ENCODE measurements around the gene EDN1. TPM values are rescaled to one million over a fixed set of nuclear protein-coding genes. Genes with fewer than 3 reads are reported as not detected.

The EDN1 gene
- polyA plus RNA-seq, 1 donor (not counting 4 experiments of a cell fraction or from before 2014, with no cell fraction given): 17.2 TPM

DNA sequence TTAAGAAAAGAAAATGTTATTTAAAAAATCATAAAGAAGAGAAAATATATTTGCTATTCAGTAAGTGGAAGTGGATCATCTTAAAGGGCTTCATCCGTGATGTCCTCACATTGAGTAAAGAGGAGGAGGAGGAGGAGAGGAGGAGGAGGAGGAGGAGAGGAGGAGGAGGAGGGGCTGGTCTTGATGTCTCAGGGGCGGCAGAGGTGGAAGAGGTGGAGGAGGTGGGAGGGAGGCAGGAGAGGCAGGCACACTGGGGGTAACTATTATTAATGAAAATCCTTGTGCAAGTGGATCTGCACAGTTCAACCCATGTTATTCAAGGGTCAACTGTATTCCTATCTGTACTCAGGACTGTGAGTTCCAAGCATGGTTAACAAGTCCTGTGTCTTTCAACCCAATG lies 47.0 kb upstream of the EDN1 start:
- Histone ChIP-seq H4K20me1 (ENCODE audit: control insufficient read depth, extremely low read depth, insufficient read depth, low read length) (no peaks in the 10 kb centered on the region), H3K4me1 (ENCODE audit: control insufficient read depth, extremely low read depth, insufficient read depth, low read length) (peaks cover 24% of the 10 kb centered on the region), H3K9ac (ENCODE audit: control insufficient read depth, extremely low read depth, insufficient read depth, low read length) (no peak overlapping the region), H3K4me3 (ENCODE audit: control insufficient read depth in 2 of 3, extremely low read depth in 1 of 3, insufficient read depth in 2 of 3, low read depth in 1 of 3, low read length in 3 of 3) (no peak overlapping the region), H3K36me3 (ENCODE audit: control insufficient read depth in 2 of 2, extremely low read depth in 1 of 2, insufficient read depth in 2 of 2, low read length in 2 of 2) (no peaks in the 10 kb centered on the region), H3K27ac (ENCODE audit: control insufficient read depth, insufficient read depth, low read length) (no peak overlapping the region), H3K79me2 (ENCODE audit: control insufficient read depth, insufficient read depth, low read length) (no peaks in the 10 kb centered on the region), H3K27me3 (ENCODE audit: control insufficient read depth, extremely low read depth, insufficient read depth, low read length) (no peaks in the 10 kb centered on the region), H2AFZ (ENCODE audit: control insufficient read depth, low read length) (no peak overlapping the region), H3K9me1 (ENCODE audit: control insufficient read depth, extremely low read depth, insufficient read depth, low read length) (no peaks in the 10 kb centered on the region), H3K9me3 (ENCODE audit: control insufficient read depth, low read depth, low read length) (no peaks in the 10 kb centered on the region), H3K4me2 (ENCODE audit: control insufficient read depth, extremely low read depth, insufficient read depth, low read depth, low read length) (no peak overlapping the region)
- DNase-seq (ENCODE audit: low read depth, low spot score) (no peak), FAIRE-seq (no peak)
- TF ChIP-seq CTCF (optimal IDR thresholded peaks at IDR 0.05 in 1 of 3, IDR thresholded peaks at IDR 0.05 in 1 of 3, conservative IDR thresholded peaks at IDR 0.05 in 1 of 3; ENCODE audit: extremely low read depth in 1 of 3, insufficient read depth in 2 of 3, low read length in 3 of 3) (no peak), EZH2 (IDR thresholded peaks at IDR 0.05; ENCODE audit: low read length) (no peak)
- dilution Hi-C loops (cut with MboI; ENCODE audit: extremely low pct_ligation_motif_present, low sequenced_read_pairs): no loop called here

DNA sequence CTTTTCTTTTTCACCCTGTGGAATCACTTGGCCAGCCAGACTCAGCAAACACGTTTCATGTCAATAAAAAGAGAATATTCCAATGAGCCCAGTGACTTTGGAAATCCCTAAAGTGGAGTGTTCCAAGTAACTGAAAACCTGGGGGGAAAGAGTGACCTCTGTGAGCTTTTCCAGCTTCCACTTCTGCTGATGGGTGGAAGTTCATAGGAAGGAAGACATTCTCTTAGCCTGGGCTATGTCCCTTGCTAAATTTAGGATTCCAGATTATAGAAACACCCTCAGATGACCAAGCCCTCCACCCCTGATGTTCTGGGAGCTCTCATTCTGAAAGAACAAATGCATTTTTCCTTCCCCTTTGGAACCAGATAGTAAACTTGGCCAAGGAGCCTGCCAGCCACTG lies 44.8 kb upstream of the EDN1 start:
- no peaks in the 10 kb centered on the region for H3K79me2 ChIP-seq (ENCODE audit: control insufficient read depth, insufficient read depth, low read length)
- no peaks in the 10 kb centered on the region for H3K27me3 ChIP-seq (ENCODE audit: control insufficient read depth, extremely low read depth, insufficient read depth, low read length)
- no peaks in the 10 kb centered on the region for H3K9me1 ChIP-seq (ENCODE audit: control insufficient read depth, extremely low read depth, insufficient read depth, low read length)
- H3K27ac ChIP-seq (ENCODE audit: control insufficient read depth, insufficient read depth, low read length): no peak overlapping the region
- DNase-seq (ENCODE audit: low read depth, low spot score) (no peak), FAIRE-seq (no peak)
- dilution Hi-C loops (cut with MboI; ENCODE audit: extremely low pct_ligation_motif_present, low sequenced_read_pairs): no loop called here
- no peak overlapping the region for H3K9ac ChIP-seq (ENCODE audit: control insufficient read depth, extremely low read depth, insufficient read depth, low read length)
- TF ChIP-seq EZH2 (IDR thresholded peaks at IDR 0.05; ENCODE audit: low read length) (no peak), CTCF (optimal IDR thresholded peaks at IDR 0.05 in 1 of 3, IDR thresholded peaks at IDR 0.05 in 1 of 3, conservative IDR thresholded peaks at IDR 0.05 in 1 of 3; ENCODE audit: extremely low read depth in 1 of 3, insufficient read depth in 2 of 3, low read length in 3 of 3) (no peak)
- no peak overlapping the region for H2AFZ ChIP-seq (ENCODE audit: control insufficient read depth, low read length)
- no peak overlapping the region for H3K4me2 ChIP-seq (ENCODE audit: control insufficient read depth, extremely low read depth, insufficient read depth, low read depth, low read length)
- H3K4me1 ChIP-seq (ENCODE audit: control insufficient read depth, extremely low read depth, insufficient read depth, low read length): peaks cover 24% of the 10 kb centered on the region
- no peak overlapping the region for H3K4me3 ChIP-seq (ENCODE audit: control insufficient read depth in 2 of 3, extremely low read depth in 1 of 3, insufficient read depth in 2 of 3, low read depth in 1 of 3, low read length in 3 of 3)
- no peaks in the 10 kb centered on the region for H4K20me1 ChIP-seq (ENCODE audit: control insufficient read depth, extremely low read depth, insufficient read depth, low read length)
- H3K36me3 ChIP-seq (ENCODE audit: control insufficient read depth in 2 of 2, extremely low read depth in 1 of 2, insufficient read depth in 2 of 2, low read length in 2 of 2): no peaks in the 10 kb centered on the region
- no peaks in the 10 kb centered on the region for H3K9me3 ChIP-seq (ENCODE audit: control insufficient read depth, low read depth, low read length)
